ENCODE results near the gene TNFRSF9. TPM values are rescaled to one million over a fixed set of nuclear protein-coding genes. Genes with fewer than 3 reads are reported as not detected.

The TNFRSF9 gene
- total RNA-seq, 1 experiment from 2014 or later: 0.23 TPM

DNA sequence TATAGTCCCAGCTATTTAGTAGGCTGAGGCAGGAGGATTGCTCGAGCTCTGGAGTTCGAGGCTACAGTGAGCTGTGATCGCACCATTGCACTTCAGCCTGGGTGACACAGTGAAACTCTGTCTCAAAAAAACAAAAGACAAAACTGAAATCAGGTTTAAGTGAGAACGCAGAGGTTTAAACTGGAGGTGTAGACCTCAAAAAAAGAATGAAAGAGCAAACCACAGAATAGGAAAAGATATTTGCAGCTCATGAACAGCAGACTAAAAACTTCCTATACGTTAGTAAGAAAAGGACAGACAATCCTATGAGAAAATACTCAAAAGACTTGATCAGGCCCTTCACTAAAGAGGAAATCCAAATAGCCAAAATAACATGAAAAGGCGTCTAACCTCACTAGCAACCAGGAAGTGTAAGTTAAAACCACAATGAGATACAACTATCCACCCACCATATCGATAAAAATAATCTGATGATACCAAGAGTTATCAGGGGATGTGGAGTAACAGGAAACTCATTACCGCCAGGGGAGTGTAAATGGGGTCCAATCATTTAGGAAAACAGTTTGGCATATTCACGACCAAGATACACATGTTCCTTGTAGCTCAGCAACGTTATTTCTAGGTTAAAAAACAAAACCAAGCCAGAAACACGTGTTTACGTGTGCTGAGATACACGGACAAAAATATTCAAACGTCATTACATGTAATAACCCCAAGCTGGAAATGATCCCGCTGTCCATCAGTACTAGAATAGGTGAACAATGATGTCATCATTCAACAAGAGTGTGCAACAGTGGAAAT, 9.8 kb downstream of the TNFRSF9 start:
- ChIA-PET POLR2A (interaction anchor here (0.6 kb wide), 1 partner anchor 282 kb away, joined by 3 read pairs; no protein-coding TSS in a partner anchor), CTCF (no interaction called here)
- no peak for ATAC-seq

DNA sequence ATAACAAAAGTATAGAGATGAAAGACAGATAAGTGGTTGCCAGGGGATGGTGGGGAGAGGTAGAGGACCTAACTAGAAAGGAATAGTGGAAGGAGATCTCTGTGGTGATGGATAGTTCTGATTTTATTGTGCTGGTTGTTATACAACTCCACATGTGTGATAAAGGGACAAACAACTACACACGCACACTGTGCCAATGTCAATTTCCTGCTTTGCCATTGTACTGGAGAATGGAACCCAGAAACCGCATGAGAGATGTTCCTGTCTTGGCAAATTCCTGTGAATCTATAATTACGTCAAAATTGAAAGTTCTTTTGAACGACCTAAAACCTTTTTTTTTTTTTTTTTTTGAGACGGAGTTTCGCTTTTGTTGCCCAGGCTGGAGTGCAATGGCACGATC, 11.0 kb downstream of the TNFRSF9 start:
- no TSS peak for BruUV-seq (replicated peaks)
- in situ Hi-C loops (cut with HindIII; ENCODE audit: low pct_unique_long_range_greater_than_20kb, low sequenced_read_pairs): no loop called here
- no peak overlapping the region for H3K27ac ChIP-seq (ENCODE audit: low read length)
- intact Hi-C loops (cut with micrococcal nuclease; ENCODE audit: unreplicated experiment): no loop called here
- H3K4me1 ChIP-seq (ENCODE audit: control insufficient read depth, insufficient read depth, low read length): no peaks in the 10 kb centered on the region
- TF ChIP-seq, protein P1, sequence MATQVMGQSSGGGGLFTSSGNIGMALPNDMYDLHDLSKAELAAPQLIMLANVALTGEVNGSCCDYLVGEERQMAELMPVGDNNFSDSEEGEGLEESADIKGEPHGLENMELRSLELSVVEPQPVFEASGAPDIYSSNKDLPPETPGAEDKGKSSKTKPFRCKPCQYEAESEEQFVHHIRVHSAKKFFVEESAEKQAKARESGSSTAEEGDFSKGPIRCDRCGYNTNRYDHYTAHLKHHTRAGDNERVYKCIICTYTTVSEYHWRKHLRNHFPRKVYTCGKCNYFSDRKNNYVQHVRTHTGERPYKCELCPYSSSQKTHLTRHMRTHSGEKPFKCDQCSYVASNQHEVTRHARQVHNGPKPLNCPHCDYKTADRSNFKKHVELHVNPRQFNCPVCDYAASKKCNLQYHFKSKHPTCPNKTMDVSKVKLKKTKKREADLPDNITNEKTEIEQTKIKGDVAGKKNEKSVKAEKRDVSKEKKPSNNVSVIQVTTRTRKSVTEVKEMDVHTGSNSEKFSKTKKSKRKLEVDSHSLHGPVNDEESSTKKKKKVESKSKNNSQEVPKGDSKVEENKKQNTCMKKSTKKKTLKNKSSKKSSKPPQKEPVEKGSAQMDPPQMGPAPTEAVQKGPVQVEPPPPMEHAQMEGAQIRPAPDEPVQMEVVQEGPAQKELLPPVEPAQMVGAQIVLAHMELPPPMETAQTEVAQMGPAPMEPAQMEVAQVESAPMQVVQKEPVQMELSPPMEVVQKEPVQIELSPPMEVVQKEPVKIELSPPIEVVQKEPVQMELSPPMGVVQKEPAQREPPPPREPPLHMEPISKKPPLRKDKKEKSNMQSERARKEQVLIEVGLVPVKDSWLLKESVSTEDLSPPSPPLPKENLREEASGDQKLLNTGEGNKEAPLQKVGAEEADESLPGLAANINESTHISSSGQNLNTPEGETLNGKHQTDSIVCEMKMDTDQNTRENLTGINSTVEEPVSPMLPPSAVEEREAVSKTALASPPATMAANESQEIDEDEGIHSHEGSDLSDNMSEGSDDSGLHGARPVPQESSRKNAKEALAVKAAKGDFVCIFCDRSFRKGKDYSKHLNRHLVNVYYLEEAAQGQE (IDR thresholded peaks at IDR 0.05; ENCODE audit: insufficient read depth in 1 of 2, low read depth in 2 of 2, low read length in 1 of 2): no peak
- TF ChIP-seq SIN3A (IDR thresholded peaks at IDR 0.05; ENCODE audit: borderline replicate concordance, insufficient read depth, low read depth, low read length) (no peak), TCF7L2 (IDR thresholded peaks at IDR 0.05; ENCODE audit: low read depth, low read length) (no peak), POLR2AphosphoS5 (IDR thresholded peaks at IDR 0.05; ENCODE audit: low read depth, low read length) (no peak)
- TF ChIP-seq, protein P2, sequence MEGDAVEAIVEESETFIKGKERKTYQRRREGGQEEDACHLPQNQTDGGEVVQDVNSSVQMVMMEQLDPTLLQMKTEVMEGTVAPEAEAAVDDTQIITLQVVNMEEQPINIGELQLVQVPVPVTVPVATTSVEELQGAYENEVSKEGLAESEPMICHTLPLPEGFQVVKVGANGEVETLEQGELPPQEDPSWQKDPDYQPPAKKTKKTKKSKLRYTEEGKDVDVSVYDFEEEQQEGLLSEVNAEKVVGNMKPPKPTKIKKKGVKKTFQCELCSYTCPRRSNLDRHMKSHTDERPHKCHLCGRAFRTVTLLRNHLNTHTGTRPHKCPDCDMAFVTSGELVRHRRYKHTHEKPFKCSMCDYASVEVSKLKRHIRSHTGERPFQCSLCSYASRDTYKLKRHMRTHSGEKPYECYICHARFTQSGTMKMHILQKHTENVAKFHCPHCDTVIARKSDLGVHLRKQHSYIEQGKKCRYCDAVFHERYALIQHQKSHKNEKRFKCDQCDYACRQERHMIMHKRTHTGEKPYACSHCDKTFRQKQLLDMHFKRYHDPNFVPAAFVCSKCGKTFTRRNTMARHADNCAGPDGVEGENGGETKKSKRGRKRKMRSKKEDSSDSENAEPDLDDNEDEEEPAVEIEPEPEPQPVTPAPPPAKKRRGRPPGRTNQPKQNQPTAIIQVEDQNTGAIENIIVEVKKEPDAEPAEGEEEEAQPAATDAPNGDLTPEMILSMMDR (IDR thresholded peaks at IDR 0.05): no peak
- no peaks in the 10 kb centered on the region for H3K36me3 ChIP-seq (ENCODE audit: control insufficient read depth, insufficient read depth, low read length)
- H3K4me3 ChIP-seq (ENCODE audit: low read depth in 2 of 2, low read length in 2 of 2): no peak overlapping the region
- POLR2A ChIA-PET: interaction anchor here (0.5 kb wide), 1 partner anchor 14 kb away, joined by 9 read pairs; no protein-coding TSS in a partner anchor
- DNase-seq (ENCODE audit: low read depth, low spot score) (no peak), ATAC-seq (no peak)
- no peaks in the 10 kb centered on the region for H3K9me3 ChIP-seq (ENCODE audit: control insufficient read depth, insufficient read depth, low read depth, low read length)
- CTCF ChIA-PET: no interaction called here
- no peaks in the 10 kb centered on the region for H3K27me3 ChIP-seq (ENCODE audit: control insufficient read depth, insufficient read depth, low read length)

More for the DNA sequence above, 9.8 kb downstream of the TNFRSF9 start:
- Histone ChIP-seq H3K27ac (ENCODE audit: low read length) (no peak overlapping the region), H3K9me3 (ENCODE audit: control insufficient read depth, insufficient read depth, low read depth, low read length) (no peaks in the 10 kb centered on the region), H3K4me1 (ENCODE audit: control insufficient read depth, insufficient read depth, low read length) (no peaks in the 10 kb centered on the region), H3K4me3 (ENCODE audit: low read depth in 2 of 2, low read length in 2 of 2) (no peak overlapping the region), H3K27me3 (ENCODE audit: control insufficient read depth, insufficient read depth, low read length) (no peaks in the 10 kb centered on the region), H3K36me3 (ENCODE audit: control insufficient read depth, insufficient read depth, low read length) (no peaks in the 10 kb centered on the region)
- TF ChIP-seq POLR2AphosphoS5 (IDR thresholded peaks at IDR 0.05; ENCODE audit: low read depth, low read length) (no peak), SIN3A (IDR thresholded peaks at IDR 0.05; ENCODE audit: borderline replicate concordance, insufficient read depth, low read depth, low read length) (no peak), TCF7L2 (IDR thresholded peaks at IDR 0.05; ENCODE audit: low read depth, low read length) (no peak)
- TF ChIP-seq, protein P1 (IDR thresholded peaks at IDR 0.05; ENCODE audit: insufficient read depth in 1 of 2, low read depth in 2 of 2, low read length in 1 of 2): no peak
- TF ChIP-seq, protein P2 (IDR thresholded peaks at IDR 0.05): no peak
- in situ Hi-C loops (cut with HindIII; ENCODE audit: low pct_unique_long_range_greater_than_20kb, low sequenced_read_pairs) (no loop called here), intact Hi-C loops (cut with micrococcal nuclease; ENCODE audit: unreplicated experiment) (no loop called here)
- BruUV-seq (replicated peaks): no TSS peak
- DNase-seq (ENCODE audit: low read depth, low spot score): no peak

Measured in Panc1 (cell line).